HUES64 (cell line): ENCODE results near the gene CYSTM1.

Experiments used
- H3K27ac ChIP-seq: 2 replicates; pipeline ENCODE4 v1.7.0; 2013; ENCODE audit warnings: low read depth, low read length, inconsistent platforms
- H3K27me3 ChIP-seq: 2 replicates; pipeline ENCODE4 v1.6.1; 2013; ENCODE audit warnings: mild to moderate bottlenecking, low read length; ENCODE audit not compliant: insufficient read depth
- H3K36me3 ChIP-seq: 2 replicates; pipeline ENCODE4 v1.6.1; 2013; ENCODE audit warnings: mild to moderate bottlenecking, low read length; ENCODE audit not compliant: insufficient read depth
- H3K4me1 ChIP-seq: 2 replicates; pipeline ENCODE4 v1.6.1; 2013; ENCODE audit warnings: mild to moderate bottlenecking, low read length, moderate library complexity; ENCODE audit not compliant: insufficient read depth
- H3K4me3 ChIP-seq: 2 replicates; pipeline ENCODE4 v1.5.1; 2013; ENCODE audit warnings: mild to moderate bottlenecking, low read length, moderate library complexity
- H3K9ac ChIP-seq: 2 replicates; pipeline ENCODE4 v1.6.1; 2013; ENCODE audit warnings: mild to moderate bottlenecking, low read depth, low read length
- H3K9me3 ChIP-seq: 2 replicates; pipeline ENCODE4 v1.6.1; 2013; ENCODE audit warnings: low read depth, low read length; ENCODE audit not compliant: insufficient read depth
- WGBS: fragments of 150-250, 120-280 bp; methylation state at CpG from one replicate; pipeline ENCODE4 v1.1.7; 2013; ENCODE audit warnings: missing lambda C conversion rate; 5-methylcytosine and 5-hydroxymethylcytosine counted together

The CYSTM1 gene

DNA sequence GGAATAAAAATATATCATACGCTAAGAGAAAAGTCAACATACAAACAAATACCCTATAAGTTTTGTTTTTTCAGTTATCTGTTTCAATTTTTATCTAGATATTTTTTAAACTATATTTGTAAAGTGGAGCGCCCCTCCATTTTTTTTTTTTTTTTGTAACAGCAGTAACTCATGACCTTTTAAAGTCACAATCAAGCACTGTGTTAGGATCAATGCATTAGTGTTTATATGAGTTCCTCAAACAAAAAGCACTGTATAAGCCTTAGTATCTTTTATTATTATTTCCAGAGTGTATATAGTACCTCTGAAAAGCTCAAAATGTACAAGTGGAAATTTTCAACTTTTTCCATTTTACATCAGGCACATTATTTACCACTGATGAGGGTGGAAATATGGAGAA is 107.3 kb downstream of the CYSTM1 start:
- Histone ChIP-seq H3K36me3 (peaks cover 25% of the 10 kb centered on the region), H3K4me1 (no peaks in the 10 kb centered on the region), H3K9me3 (no peaks in the 10 kb centered on the region), H3K27ac (no peak overlapping the region), H3K27me3 (no peaks in the 10 kb centered on the region), H3K4me3 (no peak overlapping the region), H3K9ac (no peak overlapping the region)
- no CpG with 5 or more reads among the region's 2 CpGs for WGBS

- Histone ChIP-seq H3K36me3 (peaks cover 19% of the 10 kb centered on the region), H3K9me3 (no peaks in the 10 kb centered on the region), H3K27ac (no peak overlapping the region), H3K4me1 (no peaks in the 10 kb centered on the region), H3K4me3 (no peak overlapping the region), H3K27me3 (no peaks in the 10 kb centered on the region), H3K9ac (no peak overlapping the region)
- 95% methylated on average over 3 of the region's 3 CpGs for WGBS
Measured at GRCh38 chr5:140284013-140284412, 109.0 kb downstream of the CYSTM1 start.

GRCh38 chr5:140286424-140286823 is 111.4 kb downstream of the CYSTM1 start:
- Histone ChIP-seq H3K27me3 (no peaks in the 10 kb centered on the region), H3K36me3 (peaks cover under 1% of the 10 kb centered on the region; the same call in 1 of the 2 replicates), H3K4me1 (no peaks in the 10 kb centered on the region), H3K9me3 (no peaks in the 10 kb centered on the region), H3K4me3 (no peak overlapping the region), H3K9ac (no peak overlapping the region), H3K27ac (no peak overlapping the region)
- WGBS, result 96% methylated on average over 2 of the region's 5 CpGs

- Histone ChIP-seq H3K9ac (no peak overlapping the region), H3K4me1 (peaks cover 2% of the 10 kb centered on the region; the same call in 1 of the 2 replicates), H3K4me3 (no peak overlapping the region), H3K27me3 (no peaks in the 10 kb centered on the region), H3K27ac (no peak overlapping the region), H3K36me3 (no peaks in the 10 kb centered on the region), H3K9me3 (no peaks in the 10 kb centered on the region)
- 94% methylated on average over 7 of the region's 7 CpGs for WGBS
Measured at GRCh38 chr5:140287801-140288521, 113.0 kb downstream of the CYSTM1 start.

- no peak overlapping the region for H3K9ac ChIP-seq
Measured at GRCh38 chr5:140292212-140293036, 117.4 kb downstream of the CYSTM1 start.

More at GRCh38 chr5:140292212-140293036, 117.4 kb downstream of the CYSTM1 start:
- H3K4me3 ChIP-seq, result no peak overlapping the region
- H3K9me3 ChIP-seq, result no peaks in the 10 kb centered on the region
- H3K27ac ChIP-seq, result no peak overlapping the region
- peaks cover 32% of the 10 kb centered on the region for H3K4me1 ChIP-seq
- no peaks in the 10 kb centered on the region for H3K27me3 ChIP-seq
- no peaks in the 10 kb centered on the region for H3K36me3 ChIP-seq
- 100% methylated on average over 1 of the region's 1 CpG for WGBS
